Spleen (tissue), 7 donors: Measurements from ENCODE around the gene TTLL5.

ENCODE experiments used
- CTCF ChIP-seq, 11 experiments: fragments of 200-600 bp in 7 of 11; fragments of 450-650 bp in 4 of 11; sonication (generic) in 4 of 11; IDR thresholded peaks in 8 of 11; conservative IDR thresholded peaks in 3 of 11; 1 replicate in 7 of 11; 2 replicates in 4 of 11; pipeline versions ENCODE4 v1.4.0 to v1.8.0; 2016 to 2021; ENCODE audit warnings: antibody characterized with exemption in 11 of 11, inconsistent platforms in 4 of 11, mild to moderate bottlenecking in 1 of 11
- POLR2A ChIP-seq, 3 donors: fragments of 450-650 bp; IDR thresholded peaks; one replicate each; pipeline ENCODE4 v1.5.1; 2017; ENCODE audit warnings: antibody characterized with exemption in 3 of 3, mild to moderate bottlenecking in 1 of 3
- POLR2AphosphoS5 ChIP-seq, 3 donors: sonication (generic); formaldehyde crosslinking; IDR thresholded peaks; one replicate each; pipeline ENCODE4 v1.5.1; 2017; ENCODE audit warnings: antibody characterized with exemption in 3 of 3
- donor health status: DM: no; HTN: no; CAD: no; lungs with moderate emphysema.
- donor health status: DM: no; HTN: no; CAD: no.
- donor health status: DM: no; HTN: no; CAD: no.

- no peak for TF ChIP-seq POLR2A (IDR thresholded peaks at IDR 0.05)
- no peak for TF ChIP-seq CTCF (IDR thresholded peaks at IDR 0.05 in 8 of 11, conservative IDR thresholded peaks at IDR 0.05 in 3 of 11)
- TF ChIP-seq POLR2AphosphoS5 (IDR thresholded peaks at IDR 0.05): no peak
Observed at GRCh38 chr14:75748336-75748735, 87.3 kb downstream of the TTLL5 start.
